Activated CD8-positive, alpha-beta T cell treated with anti-CD3 and anti-CD28 coated beads for 36 hours (primary cell): Measurements from ENCODE around the gene DUSP6. TPM values are rescaled to one million over a fixed set of nuclear protein-coding genes. Genes with fewer than 3 reads are reported as not detected.

Experiments used
- ATAC-seq: fragments of 200-7000 bp; cut with Tn5 transposase; one replicate; pipeline ENCODE4 v1.10.0; 2021; ENCODE audit warnings: mild to moderate bottlenecking, moderate library complexity
- CTCF ChIA-PET: fragments of 350-600 bp; sonication (Branson Sonifier 250); formaldehyde crosslinking; loops from one replicate; lab custom pipeline; 2021; ENCODE audit warnings: antibody characterized with exemption; lab: Charles Lee
- POLR2A ChIA-PET: fragments of 350-600 bp; sonication (Branson Sonifier 250); formaldehyde crosslinking; loops from one replicate; lab custom pipeline; 2021; ENCODE audit warnings: antibody characterized with exemption; lab: Charles Lee
- DNase-seq: peaks from one replicate; pipeline ENCODE4 v3.0.0-alpha.2; 2020
- H3K27ac Mint-ChIP-seq: one replicate; pipeline ENCODE4 v1.8.0; 2021; ENCODE audit warnings: mild to moderate bottlenecking, mixed read lengths
- H3K27me3 Mint-ChIP-seq: one replicate; pipeline ENCODE4 v1.8.0; 2021; ENCODE audit warnings: mixed read lengths
- H3K36me3 Mint-ChIP-seq: one replicate; pipeline ENCODE4 v1.8.0; 2021; ENCODE audit warnings: low read depth, mixed read lengths
- H3K4me1 Mint-ChIP-seq: one replicate; pipeline ENCODE4 v1.8.0; 2021; ENCODE audit warnings: low read depth, mixed read lengths
- H3K4me3 Mint-ChIP-seq: one replicate; pipeline ENCODE4 v1.8.0; 2021; ENCODE audit warnings: mild to moderate bottlenecking, moderate library complexity, mixed read lengths
- H3K9me3 Mint-ChIP-seq: one replicate; pipeline ENCODE4 v1.8.0; 2021; ENCODE audit warnings: mixed read lengths
- CTCF ChIP-seq: fragments of 200-600 bp; IDR thresholded peaks from one replicate; pipeline ENCODE4 v1.8.0; 2022; ENCODE audit warnings: antibody characterized with exemption, mild to moderate bottlenecking
- intact Hi-C: fragments of 100-400 bp; cut with micrococcal nuclease; formaldehyde crosslinking; loops from one replicate; pipeline ENCODE4 v1.10.0; 2022
- total RNA-seq, 2 experiments: library from RNA; stranded (reverse); gene quantifications; one replicate each; pipeline ENCODE4 v1.2.3, GENCODE V29; 2021

Gene DUSP6
- total RNA-seq, 2 experiments from 2014 or later, result 15.3 to 16.6 TPM

DNA sequence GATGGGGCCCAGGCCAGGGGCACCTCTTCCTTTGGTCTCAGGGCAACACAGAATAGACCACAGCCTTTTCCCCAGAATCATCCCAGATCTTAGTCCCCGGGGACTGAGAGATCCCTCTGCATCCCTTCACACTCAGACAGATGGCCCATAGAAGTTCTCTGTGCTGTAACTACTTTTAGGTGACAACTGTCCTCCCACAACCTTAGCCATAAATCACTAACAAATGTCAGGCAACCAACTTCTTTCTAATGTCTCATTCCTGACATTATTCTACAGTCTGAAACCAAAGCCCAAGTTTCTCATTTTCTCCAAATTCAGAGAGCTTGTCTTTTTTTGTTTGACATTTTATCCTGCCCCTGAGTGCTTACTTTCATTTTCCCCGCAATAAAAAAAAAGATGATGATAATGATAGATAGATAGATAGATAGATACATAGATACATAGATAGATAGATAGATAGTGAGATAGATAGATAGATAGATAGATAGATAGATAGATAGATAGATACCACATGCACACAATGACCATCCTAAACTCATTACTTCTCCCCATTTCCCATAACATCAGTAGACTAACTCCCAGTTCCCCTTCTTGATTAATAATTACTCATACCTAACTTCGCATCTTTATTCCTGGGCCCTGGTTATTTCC lies 28.6 kb downstream of the DUSP6 start:
- DNase-seq, result no peak
- Mint-ChIP-seq H3K36me3 (no peaks in the 10 kb centered on the region), H3K9me3 (no peaks in the 10 kb centered on the region), H3K27ac (no peak overlapping the region), H3K27me3 (peaks cover 2% of the 10 kb centered on the region), H3K4me1 (peaks cover 2% of the 10 kb centered on the region), H3K4me3 (no peak overlapping the region)
- ATAC-seq, result no peak
- ChIA-PET POLR2A (no interaction called here), CTCF (no interaction called here)
- TF ChIP-seq CTCF, result no peak
- intact Hi-C loops, result no loop called here

DNA sequence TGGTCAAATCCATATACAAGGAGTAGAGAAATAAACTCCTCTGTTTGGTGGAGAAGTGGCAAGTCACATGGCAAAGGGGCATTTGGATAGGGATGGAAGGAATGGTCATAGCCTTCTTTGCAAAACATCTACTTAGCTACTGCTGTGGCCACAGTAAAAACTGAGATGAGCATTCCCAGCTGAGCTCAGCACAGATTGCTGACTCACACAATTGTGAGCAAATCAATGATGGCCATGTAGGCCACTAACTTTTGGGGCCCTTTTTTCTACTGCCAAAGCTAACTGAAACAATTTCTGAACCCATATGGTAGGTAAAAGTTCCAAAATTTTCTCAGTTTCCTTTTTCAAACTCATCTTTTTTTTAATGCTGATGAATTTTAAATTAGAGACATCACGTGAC lies 31.6 kb downstream of the DUSP6 start:
- TF ChIP-seq CTCF, result no peak
- intact Hi-C loops, result no loop called here
- Mint-ChIP-seq H3K36me3 (no peaks in the 10 kb centered on the region), H3K4me3 (no peak overlapping the region), H3K4me1 (peaks cover 6% of the 10 kb centered on the region), H3K27ac (no peak overlapping the region), H3K27me3 (no peaks in the 10 kb centered on the region), H3K9me3 (no peaks in the 10 kb centered on the region)
- CTCF ChIA-PET, result interaction anchor here (0.7 kb wide), 1 partner anchor 587 kb away, joined by 3 read pairs; no protein-coding TSS in a partner anchor
- POLR2A ChIA-PET, result no interaction called here
- ATAC-seq (no peak), DNase-seq (no peak)

DNA sequence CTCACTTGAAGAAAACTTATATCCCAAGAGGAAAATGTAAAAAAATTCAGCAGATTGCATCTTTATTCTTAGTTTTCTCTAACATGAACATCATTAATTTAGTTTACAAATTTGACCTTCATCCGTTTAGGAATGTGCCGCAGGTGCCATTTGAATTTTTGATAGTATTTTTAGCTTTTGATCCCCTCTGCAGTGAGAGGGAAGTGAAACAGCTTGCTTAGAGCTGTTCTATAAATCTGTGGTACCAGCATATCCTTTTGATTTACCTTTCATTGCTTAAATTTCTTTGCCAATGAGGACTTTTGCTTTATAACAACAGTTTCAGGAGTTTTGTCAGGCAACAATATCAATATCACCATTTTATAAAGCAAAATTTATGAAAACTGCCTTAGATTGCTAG lies 32.7 kb downstream of the DUSP6 start:
- ATAC-seq (no peak), DNase-seq (no peak)
- intact Hi-C loops, result no loop called here
- no peak for TF ChIP-seq CTCF
- no peak overlapping the region for H3K27ac Mint-ChIP-seq
- peaks cover 6% of the 10 kb centered on the region for H3K4me1 Mint-ChIP-seq
- ChIA-PET CTCF (interaction anchor here (1.2 kb wide), 1 partner anchor 13 kb away, joined by 3 read pairs; no protein-coding TSS in a partner anchor), POLR2A (no interaction called here)
- no peaks in the 10 kb centered on the region for H3K9me3 Mint-ChIP-seq
- no peaks in the 10 kb centered on the region for H3K36me3 Mint-ChIP-seq
- no peaks in the 10 kb centered on the region for H3K27me3 Mint-ChIP-seq
- no peak overlapping the region for H3K4me3 Mint-ChIP-seq

GRCh38 chr12:89319122-89319521 lies 33.2 kb downstream of the DUSP6 start:
- Mint-ChIP-seq H3K4me3 (no peak overlapping the region), H3K4me1 (peaks cover 7% of the 10 kb centered on the region), H3K27ac (no peak overlapping the region), H3K27me3 (no peaks in the 10 kb centered on the region), H3K36me3 (no peaks in the 10 kb centered on the region), H3K9me3 (no peaks in the 10 kb centered on the region)
- CTCF ChIA-PET, result interaction anchor here (1.2 kb wide), 1 partner anchor 13 kb away, joined by 3 read pairs; no protein-coding TSS in a partner anchor
- intact Hi-C loops, result no loop called here
- ATAC-seq (no peak), DNase-seq (no peak)
- no peak for TF ChIP-seq CTCF
- POLR2A ChIA-PET, result no interaction called here

DNA sequence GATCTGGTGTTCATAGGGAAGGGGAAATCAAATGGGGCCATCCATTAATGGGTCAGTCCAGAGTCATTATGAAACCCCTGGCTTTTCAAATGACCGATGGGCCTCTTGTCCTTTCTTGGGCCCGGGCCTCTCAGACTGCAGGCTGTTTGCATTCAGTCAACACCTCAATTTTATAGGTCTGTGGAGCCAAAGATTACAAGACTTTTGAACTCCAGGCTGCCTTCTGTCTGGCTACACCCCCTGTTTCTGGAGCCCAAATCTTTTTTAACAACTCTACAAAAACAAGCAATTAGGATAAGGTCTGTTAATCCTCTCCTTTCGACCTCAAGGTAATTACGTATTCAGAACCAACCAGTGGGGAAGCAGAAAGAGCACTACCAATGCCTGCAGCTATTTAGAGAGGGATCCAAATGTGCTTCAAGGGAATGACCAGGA lies 35.6 kb downstream of the DUSP6 start:
- Mint-ChIP-seq H3K36me3 (no peaks in the 10 kb centered on the region), H3K27me3 (no peaks in the 10 kb centered on the region), H3K27ac (no peak overlapping the region), H3K9me3 (no peaks in the 10 kb centered on the region), H3K4me3 (no peak overlapping the region), H3K4me1 (peaks cover 11% of the 10 kb centered on the region)
- ATAC-seq (no peak), DNase-seq (no peak)
- ChIA-PET CTCF (interaction anchor here (0.6 to 1.2 kb wide), 3 partner anchors 9 to 145 kb away, joined by 3 read pairs; no protein-coding TSS in a partner anchor), POLR2A (no interaction called here)
- intact Hi-C loops, result no loop called here
- no peak for TF ChIP-seq CTCF
